HCT116 (cell line): ENCODE results near the gene COL5A1. TPM values are rescaled to one million over a fixed set of nuclear protein-coding genes. Genes with fewer than 3 reads are reported as not detected.

Experiments used
- ATAC-seq: fragments of 200-7000 bp; cut with Tn5 transposase; 2 replicates; pipeline ENCODE4 v1.9.1; 2020; ENCODE audit warnings: mild to moderate bottlenecking, moderate library complexity
- BruUV-seq: library from RNA; stranded (reverse); fragments of 400-500 nt; replicated peaks from 2 replicates; lab custom pipeline; 2021; lab: Mats Ljungman, UMichigan
- CTCF ChIA-PET: fragments of 300-600 bp; sonication (Branson Sonifier 250); formaldehyde crosslinking; loops from one replicate; lab custom pipeline; 2021; ENCODE audit warnings: antibody characterized with exemption; lab: Charles Lee
- POLR2A ChIA-PET: fragments of 300-600, 350-600 bp; sonication (Branson Sonifier 250); formaldehyde crosslinking; loops from one replicate; lab custom pipeline; 2021; ENCODE audit warnings: antibody characterized with exemption; lab: Charles Lee
- RAD21 ChIA-PET, 2 experiments: fragments of 300-600 bp; sonication (Branson Sonifier 250); formaldehyde crosslinking; loops; one replicate each; lab custom pipeline; 2023; ENCODE audit warnings: low total read pairs in 2 of 2; ENCODE audit not compliant: uncharacterized antibody in 2 of 2, unreplicated experiment in 2 of 2, low non-redundant PET in 1 of 2; lab: Charles Lee
- DNase-seq: peaks from one replicate; pipeline ENCODE4 v3.0.0-alpha.2; 2010; ENCODE audit warnings: low read depth, low spot score
- H2AFZ ChIP-seq: fragments of 200-600 bp; shearing (Covaris generic), sonication (generic); 2 replicates; pipeline ENCODE4 v1.6.1; 2017; ENCODE audit warnings: low read depth, mixed run types, mixed read lengths, antibody characterized with exemption, low read length; ENCODE audit not compliant: poor library complexity, severe bottlenecking
- H3K27ac ChIP-seq: 2 replicates; pipeline ENCODE4 v1.5.1; 2012; ENCODE audit warnings: low read depth, low read length
- H3K27me3 ChIP-seq: fragments of 200-600 bp; sonication (generic); 2 replicates; pipeline ENCODE4 v1.6.1; 2016; ENCODE audit warnings: mixed run types, low read length, mixed read lengths; ENCODE audit not compliant: insufficient read depth
- H3K36me3 ChIP-seq, 2 experiments: fragments of 200-500 bp in 1 of 2; fragments of 200-600 bp in 1 of 2; sonication (Bioruptor generic) in 1 of 2; sonication (generic) in 1 of 2; 2 replicates each; pipeline versions ENCODE4 v1.5.1 to v1.6.1; 2014 to 2016; ENCODE audit warnings: low read length in 2 of 2, inconsistent platforms in 1 of 2, mixed read lengths in 1 of 2, mixed run types in 1 of 2; ENCODE audit not compliant: insufficient read depth in 2 of 2, control insufficient read depth in 1 of 2
- H3K4me1 ChIP-seq, 2 experiments: fragments of 200-600 bp in 1 of 2; sonication (generic) in 1 of 2; 2 replicates each; pipeline versions ENCODE4 v1.5.1 to v1.6.1; 2012 to 2017; ENCODE audit warnings: low read length in 2 of 2, inconsistent platforms in 1 of 2, mild to moderate bottlenecking in 1 of 2, mixed read lengths in 1 of 2, mixed run types in 1 of 2, moderate library complexity in 1 of 2; ENCODE audit not compliant: insufficient read depth in 2 of 2, control insufficient read depth in 1 of 2
- H3K4me2 ChIP-seq: fragments of 200-600 bp; sonication (generic); 2 replicates; pipeline ENCODE4 v1.6.1; 2017; ENCODE audit warnings: mixed run types, low read length, mixed read lengths
- H3K4me3 ChIP-seq, 2 experiments: fragments of 200-600 bp in 1 of 2; sonication (generic) in 1 of 2; replicated peaks in 1 of 2; 2 replicates each; pipeline ENCODE4 v1.5.1; 2011 to 2016; ENCODE audit warnings: low read length in 2 of 2, control low read depth in 1 of 2, low read depth in 1 of 2, mild to moderate bottlenecking in 1 of 2, mixed read lengths in 1 of 2, mixed run types in 1 of 2
- H3K79me2 ChIP-seq: fragments of 200-600 bp; sonication (generic); 2 replicates; pipeline ENCODE4 v1.6.1; 2017; ENCODE audit warnings: mild to moderate bottlenecking, mixed run types, low read length, moderate library complexity, mixed read lengths; ENCODE audit not compliant: insufficient read depth
- H3K9ac ChIP-seq: fragments of 200-600 bp; sonication (generic); 2 replicates; pipeline ENCODE4 v1.6.1; 2016; ENCODE audit warnings: low read length, mixed read lengths
- H3K9me2 ChIP-seq: fragments of 200-600 bp; sonication (generic), shearing (Covaris generic); 2 replicates; pipeline ENCODE4 v1.6.1; 2017; ENCODE audit warnings: mixed run types, mild to moderate bottlenecking, moderate library complexity; ENCODE audit not compliant: insufficient read depth
- H3K9me3 ChIP-seq, 2 experiments: fragments of 200-500 bp in 1 of 2; fragments of 200-600 bp in 1 of 2; sonication (Bioruptor generic) in 1 of 2; sonication (generic) in 1 of 2; 2 replicates each; pipeline ENCODE4 v1.6.1; 2014 to 2017; ENCODE audit warnings: low read length in 2 of 2, mixed read lengths in 2 of 2, inconsistent platforms in 1 of 2, low read depth in 1 of 2, mild to moderate bottlenecking in 1 of 2, mixed run types in 1 of 2, moderate library complexity in 1 of 2; ENCODE audit not compliant: control insufficient read depth in 1 of 2, insufficient read depth in 1 of 2
- H4K20me1 ChIP-seq: fragments of 200-600 bp; sonication (generic), shearing (Covaris generic); 2 replicates; pipeline ENCODE4 v1.6.1; 2017; ENCODE audit warnings: mixed run types, mild to moderate bottlenecking, moderate library complexity; ENCODE audit not compliant: insufficient read depth
- CBX3 ChIP-seq: IDR thresholded peaks from 2 replicates; pipeline ENCODE4 v1.6.1; 2012; ENCODE audit warnings: low read depth
- CEBPB ChIP-seq: IDR thresholded peaks from 2 replicates; pipeline ENCODE4 v1.6.1; 2012; ENCODE audit warnings: low read depth
- EGR1 ChIP-seq: IDR thresholded peaks from 2 replicates; pipeline ENCODE4 v1.6.1; 2012; ENCODE audit warnings: low read depth
- ELF1 ChIP-seq: IDR thresholded peaks from 2 replicates; pipeline ENCODE4 v1.6.1; 2012; ENCODE audit warnings: low read depth, borderline replicate concordance
- EZH2 ChIP-seq: fragments of 200-600 bp; sonication (generic); IDR thresholded peaks from 2 replicates; pipeline ENCODE4 v1.6.1; 2017; ENCODE audit warnings: antibody characterized with exemption, mixed run types
- FOSL1 ChIP-seq: IDR thresholded peaks from 2 replicates; pipeline ENCODE4 v1.6.1; 2012; ENCODE audit warnings: low read depth
- JUND ChIP-seq: IDR thresholded peaks from 2 replicates; pipeline ENCODE4 v1.6.1; 2012
- POLR2A ChIP-seq: IDR thresholded peaks from 2 replicates; pipeline ENCODE4 v1.7.0; 2011; ENCODE audit warnings: borderline replicate concordance; ENCODE audit not compliant: insufficient read depth, insufficient read length; ENCODE audit errors: extremely low read depth
- RAD21 ChIP-seq: IDR thresholded peaks from 2 replicates; pipeline ENCODE4 v1.6.1; 2012; ENCODE audit warnings: low read depth, mild to moderate bottlenecking
- SP1 ChIP-seq: IDR thresholded peaks from 2 replicates; pipeline ENCODE4 v1.6.1; 2012; ENCODE audit warnings: low read depth
- SRF ChIP-seq: IDR thresholded peaks from 2 replicates; pipeline ENCODE4 v1.6.1; 2012; ENCODE audit warnings: low read depth
- YY1 ChIP-seq: IDR thresholded peaks from 2 replicates; pipeline ENCODE4 v1.6.1; 2011; ENCODE audit warnings: low read length, low read depth, moderate library complexity, mild to moderate bottlenecking; ENCODE audit not compliant: insufficient replicate concordance; ENCODE audit errors: extremely low read depth
- ZFX ChIP-seq: fragments of 450-650 bp; IDR thresholded peaks from 2 replicates; pipeline ENCODE4 v1.6.1; 2017
- ZNF274 ChIP-seq: fragments of 200-500 bp; sonication (Bioruptor generic); IDR thresholded peaks from 2 replicates; pipeline ENCODE4 v1.6.1; 2014; ENCODE audit warnings: mild to moderate bottlenecking, low read depth, low read length, inconsistent platforms
- intact Hi-C: fragments of 100-400 bp; cut with micrococcal nuclease; formaldehyde crosslinking; loops from 2 replicates; pipeline ENCODE4 v1.10.0; 2022
- total RNA-seq: library from RNA; stranded (reverse); gene quantifications from one replicate; pipeline ENCODE4 v1.2.1, GENCODE V29; 2021; ENCODE audit not compliant: unreplicated experiment
- TF ChIP-seq, protein P1 (sequence below): IDR thresholded peaks from 2 replicates; pipeline ENCODE4 v1.6.1; 2011; ENCODE audit warnings: mild to moderate bottlenecking, low read length, moderate library complexity; ENCODE audit not compliant: insufficient replicate concordance; ENCODE audit errors: extremely low read depth

COL5A1 gene
- total RNA-seq, 1 experiment from 2014 or later, result 0.30 TPM

DNA sequence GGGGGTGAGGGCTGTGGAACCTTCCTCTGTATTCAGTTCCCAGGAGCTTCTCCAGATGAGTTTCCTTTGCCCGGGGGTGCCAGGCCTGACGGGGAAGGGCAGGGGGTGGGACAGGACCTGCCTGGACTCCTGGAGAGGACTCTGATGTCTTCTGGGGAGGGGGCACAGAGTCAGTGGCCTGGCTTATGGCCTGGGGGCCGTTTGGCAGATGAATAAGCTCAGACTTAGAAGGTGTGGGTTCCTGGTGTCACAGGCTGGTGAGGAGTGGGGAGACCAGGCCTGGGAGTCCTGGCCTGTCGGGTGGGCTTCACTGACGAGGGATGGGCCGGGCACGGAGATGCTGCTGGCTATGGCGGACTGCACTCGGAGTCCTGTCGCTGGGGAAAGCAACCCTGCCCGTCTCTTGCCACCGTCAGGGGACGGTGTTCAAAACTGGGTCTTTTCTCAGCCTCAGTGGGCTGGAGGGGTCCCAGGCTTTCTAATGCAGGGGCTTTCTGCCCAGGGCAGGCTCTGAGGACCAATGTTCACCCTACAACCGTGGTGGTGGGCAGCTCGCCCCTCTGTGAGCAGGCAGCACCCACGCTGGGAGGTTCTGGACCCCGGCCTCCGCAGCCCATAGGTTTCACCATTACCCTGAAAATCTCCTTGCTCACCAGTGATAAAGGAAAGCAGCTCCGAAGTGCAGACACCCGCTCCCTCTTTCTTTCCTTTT is 16.2 kb downstream of the COL5A1 start (continued):
- TF ChIP-seq ZFX, result no peak
- TF ChIP-seq EZH2, result no peak
- no peak for TF ChIP-seq RAD21
- no peak for TF ChIP-seq JUND
- no peak for TF ChIP-seq CEBPB
- TF ChIP-seq SRF, result no peak

DNA sequence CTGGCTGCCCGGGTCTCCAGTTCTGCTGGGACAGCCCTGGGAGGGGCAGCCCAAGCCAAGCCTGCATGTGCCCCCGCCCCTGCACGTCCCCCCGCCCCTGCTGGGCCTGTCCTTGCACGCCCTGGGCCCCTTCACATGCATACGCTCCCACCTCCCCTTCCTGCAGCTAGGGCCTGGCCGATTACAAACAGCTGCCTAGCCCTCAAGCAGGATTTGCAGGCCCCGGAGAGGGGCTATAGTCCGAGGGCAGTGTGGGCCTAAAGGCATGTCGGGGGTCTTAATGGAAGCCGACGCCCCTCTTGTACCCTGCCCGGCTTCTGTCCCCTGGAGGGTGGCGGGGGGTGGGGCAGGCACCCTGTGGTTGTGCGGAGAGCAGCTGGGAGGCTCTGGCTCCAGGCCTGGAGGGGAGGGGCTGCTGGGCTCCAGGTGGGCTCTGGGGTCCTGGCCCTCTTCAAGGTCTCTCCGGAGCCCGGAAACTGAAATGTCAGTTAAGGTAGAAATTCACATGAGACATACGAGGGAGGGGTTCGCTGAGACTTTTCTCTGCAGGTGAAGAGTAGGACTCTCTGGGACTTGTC is 16.9 kb downstream of the COL5A1 start:
- no peak overlapping the region for H3K4me2 ChIP-seq
- H3K36me3 ChIP-seq, result no peaks in the 10 kb centered on the region
- H4K20me1 ChIP-seq, result no peaks in the 10 kb centered on the region
- ChIA-PET RAD21 (no interaction called here), POLR2A (no interaction called here), CTCF (no interaction called here)
- ATAC-seq (no peak), DNase-seq (no peak)
- H3K9me2 ChIP-seq, result no peaks in the 10 kb centered on the region
- TF ChIP-seq CBX3 (no peak), ELF1 (no peak), ZFX (no peak), SP1 (no peak), RAD21 (no peak), YY1 (no peak), ZNF274 (no peak), FOSL1 (no peak), POLR2A (no peak), EGR1 (no peak)
- TF ChIP-seq, protein P1, sequence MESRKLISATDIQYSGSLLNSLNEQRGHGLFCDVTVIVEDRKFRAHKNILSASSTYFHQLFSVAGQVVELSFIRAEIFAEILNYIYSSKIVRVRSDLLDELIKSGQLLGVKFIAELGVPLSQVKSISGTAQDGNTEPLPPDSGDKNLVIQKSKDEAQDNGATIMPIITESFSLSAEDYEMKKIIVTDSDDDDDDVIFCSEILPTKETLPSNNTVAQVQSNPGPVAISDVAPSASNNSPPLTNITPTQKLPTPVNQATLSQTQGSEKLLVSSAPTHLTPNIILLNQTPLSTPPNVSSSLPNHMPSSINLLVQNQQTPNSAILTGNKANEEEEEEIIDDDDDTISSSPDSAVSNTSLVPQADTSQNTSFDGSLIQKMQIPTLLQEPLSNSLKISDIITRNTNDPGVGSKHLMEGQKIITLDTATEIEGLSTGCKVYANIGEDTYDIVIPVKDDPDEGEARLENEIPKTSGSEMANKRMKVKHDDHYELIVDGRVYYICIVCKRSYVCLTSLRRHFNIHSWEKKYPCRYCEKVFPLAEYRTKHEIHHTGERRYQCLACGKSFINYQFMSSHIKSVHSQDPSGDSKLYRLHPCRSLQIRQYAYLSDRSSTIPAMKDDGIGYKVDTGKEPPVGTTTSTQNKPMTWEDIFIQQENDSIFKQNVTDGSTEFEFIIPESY, result no peak
- no peak overlapping the region for H3K27ac ChIP-seq
- H3K9ac ChIP-seq, result no peak overlapping the region
- H3K27me3 ChIP-seq, result no peaks in the 10 kb centered on the region
- no peak overlapping the region for H2AFZ ChIP-seq
- peaks cover 7 to 15% of the 10 kb centered on the region in 2 experiments; a peak in 2 of 4 replicates for H3K9me3 ChIP-seq
- BruUV-seq, result no TSS peak
- intact Hi-C loops, result no loop called here
- no peaks in the 10 kb centered on the region for H3K4me1 ChIP-seq
- no peak overlapping the region for H3K4me3 ChIP-seq
- H3K79me2 ChIP-seq, result no peaks in the 10 kb centered on the region
